GM19023 (cell line): ENCODE measurements around the gene CD2AP.
"Not testable (repeated sequence)": the region's sequence is repeated elsewhere in the genome, so short reads cannot be mapped to it uniquely, and the experiment has no call there.

Experiments used
- ATAC-seq: cut with Tn5 transposase; IDR thresholded peaks from one replicate; pipeline ENCODE4 v1.9.1; 2021; ENCODE audit warnings: mild to moderate bottlenecking, moderate library complexity; ENCODE audit not compliant: unreplicated experiment

The CD2AP gene

DNA sequence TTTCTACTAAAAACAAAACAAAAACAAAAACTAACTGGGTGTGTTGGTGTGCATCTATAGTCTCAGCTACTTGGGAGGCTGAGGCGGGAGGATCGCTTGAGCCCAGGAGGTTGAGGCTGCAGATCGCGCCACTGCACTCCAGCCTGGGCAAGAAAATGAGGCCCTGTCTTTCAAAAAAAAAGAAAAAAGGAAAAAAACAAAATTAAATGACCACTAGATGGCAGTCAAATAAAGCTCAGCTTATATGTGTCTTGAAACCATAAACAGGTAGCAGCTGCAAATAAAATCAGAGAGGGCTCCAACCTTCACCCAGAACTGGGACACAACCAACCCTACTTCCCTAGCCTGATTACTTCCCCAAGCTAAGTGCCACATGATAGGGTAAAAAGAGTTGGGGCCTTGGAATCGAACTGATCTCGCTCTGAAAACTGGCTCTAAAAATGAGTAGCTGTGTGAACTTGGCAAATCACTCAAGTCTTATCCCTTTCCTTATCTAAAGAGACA lies 153.7 kb downstream of the CD2AP start:
- peak; percentile 51 for ATAC-seq

DNA sequence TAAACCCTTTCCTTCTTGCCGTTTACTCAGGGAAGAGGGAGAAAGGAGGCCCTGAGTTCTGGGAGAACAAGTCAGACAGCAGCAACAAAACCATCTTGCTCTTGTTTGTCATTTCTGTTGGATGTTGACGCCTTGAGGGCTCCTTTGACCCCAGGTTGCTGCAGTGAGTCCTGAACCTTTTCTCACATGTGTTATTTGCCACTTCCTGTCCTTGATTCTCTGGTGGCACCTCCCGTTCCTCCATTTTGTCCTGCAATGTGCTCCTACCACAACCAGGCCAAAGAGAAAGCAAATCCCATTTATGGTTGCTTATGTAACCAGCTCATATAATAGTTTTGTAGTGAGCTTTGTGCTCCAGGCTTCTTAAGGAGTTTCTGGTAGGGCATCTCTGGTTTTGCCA lies 154.2 kb downstream of the CD2AP start:
- ATAC-seq, result no peak

DNA sequence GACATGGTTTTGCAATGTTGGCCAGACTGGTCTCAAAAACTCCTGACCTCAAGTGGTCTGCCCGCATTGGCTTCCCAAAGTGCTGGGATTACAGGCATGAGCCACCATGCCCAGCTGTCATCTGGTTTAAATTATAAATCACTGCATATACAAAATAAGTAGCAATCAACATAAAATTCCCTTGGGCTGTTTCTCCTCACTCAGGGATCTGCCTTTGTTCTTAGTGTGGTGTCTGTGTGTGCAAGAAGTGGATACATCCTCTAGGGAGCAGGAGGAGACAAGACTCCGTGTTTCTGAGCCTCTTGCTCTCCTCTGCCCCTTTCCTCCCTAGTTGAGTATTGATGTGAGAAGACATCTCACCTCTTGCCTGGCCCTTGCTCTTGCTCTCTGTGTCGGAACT lies 155.6 kb downstream of the CD2AP start:
- ATAC-seq, result no peak

DNA sequence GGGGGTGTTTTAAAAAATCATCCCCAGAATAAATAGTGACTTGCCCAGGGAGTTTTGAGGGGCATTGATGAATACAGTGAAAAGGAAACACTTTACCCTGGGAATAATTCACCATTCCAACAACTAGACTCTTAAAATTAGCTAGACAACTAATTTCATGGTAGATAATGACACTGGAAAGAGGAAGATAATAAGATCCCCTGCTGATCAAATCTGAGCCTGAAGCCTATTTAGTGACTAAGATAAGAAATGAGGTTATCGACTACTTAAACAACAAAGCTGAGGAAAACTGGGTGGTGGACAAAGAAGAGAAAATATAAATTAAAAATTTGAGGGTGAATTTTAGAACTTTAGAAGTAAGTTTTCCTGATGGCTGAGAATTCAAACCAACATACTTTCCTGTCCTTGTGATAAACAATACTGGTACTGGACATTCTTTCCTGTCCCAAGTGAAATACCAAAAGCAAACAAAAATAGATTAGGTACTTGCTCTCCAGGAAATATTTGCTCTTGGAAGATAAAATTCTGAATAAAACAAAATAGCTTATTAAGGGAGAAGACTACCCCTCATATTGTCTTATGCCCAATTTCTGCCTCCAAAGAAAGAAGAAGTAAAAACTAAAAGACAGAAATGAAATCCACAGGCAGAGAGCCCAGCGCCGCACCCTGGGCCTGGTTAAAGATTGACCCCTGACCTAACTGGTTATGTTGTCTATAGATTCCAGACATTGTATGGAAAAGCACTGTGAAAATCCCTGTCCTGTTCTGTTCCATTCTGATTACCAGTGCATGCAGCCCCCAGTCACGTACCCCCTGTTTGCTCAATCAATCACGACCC lies 156.8 kb downstream of the CD2AP start:
- no peak for ATAC-seq

- ATAC-seq, result no peak
Observed at GRCh38 chr6:47646689-47647088, 169.1 kb downstream of the CD2AP start.

GRCh38 chr6:47647188-47647587 lies 169.6 kb downstream of the CD2AP start:
- ATAC-seq, result no peak

- not testable (repeated sequence) for ATAC-seq
Observed at GRCh38 chr6:47647626-47648025, 170.0 kb downstream of the CD2AP start.

DNA sequence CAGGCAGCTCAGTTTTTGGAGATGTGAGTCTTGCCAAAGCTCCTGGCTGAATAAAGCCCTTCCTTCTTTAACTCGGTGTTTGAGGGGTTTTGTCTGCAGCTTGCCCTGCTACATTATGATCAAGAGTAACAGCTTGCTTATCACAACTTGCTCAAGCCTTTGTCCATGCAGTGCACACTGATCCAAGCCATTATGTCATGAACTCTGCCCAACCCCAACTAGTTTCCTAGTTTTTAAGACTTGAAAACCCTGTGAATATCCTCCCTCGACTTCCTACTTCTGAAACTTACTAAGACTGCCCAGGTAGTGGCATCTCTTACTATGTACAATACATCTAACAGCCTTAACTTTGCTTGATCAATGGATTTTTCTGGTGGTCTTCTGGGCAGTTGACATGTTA lies 170.4 kb downstream of the CD2AP start:
- ATAC-seq, result no peak

GRCh38 chr6:47650553-47651432 lies 173.2 kb downstream of the CD2AP start:
- no peak for ATAC-seq

DNA sequence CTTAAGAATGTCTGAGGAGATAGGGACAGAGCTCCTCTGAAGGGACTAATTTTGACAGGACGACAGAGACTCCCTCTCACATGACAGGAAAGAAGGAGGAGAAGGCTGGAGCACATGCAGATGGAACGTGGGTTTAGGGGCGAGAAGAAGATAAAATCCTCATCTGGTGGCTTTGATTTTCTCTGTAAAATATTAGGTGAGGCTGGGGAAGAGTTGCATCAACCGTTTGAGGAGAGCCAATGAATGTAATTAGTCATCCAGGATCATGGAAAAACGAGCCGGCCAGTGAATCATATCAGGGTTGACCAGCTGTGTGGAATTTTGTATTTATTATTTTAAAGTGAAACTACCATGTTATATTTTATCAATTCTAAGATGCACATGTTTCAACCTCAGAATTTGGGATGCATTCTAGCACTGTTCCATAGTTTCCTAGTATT lies 173.9 kb downstream of the CD2AP start:
- no peak for ATAC-seq

DNA sequence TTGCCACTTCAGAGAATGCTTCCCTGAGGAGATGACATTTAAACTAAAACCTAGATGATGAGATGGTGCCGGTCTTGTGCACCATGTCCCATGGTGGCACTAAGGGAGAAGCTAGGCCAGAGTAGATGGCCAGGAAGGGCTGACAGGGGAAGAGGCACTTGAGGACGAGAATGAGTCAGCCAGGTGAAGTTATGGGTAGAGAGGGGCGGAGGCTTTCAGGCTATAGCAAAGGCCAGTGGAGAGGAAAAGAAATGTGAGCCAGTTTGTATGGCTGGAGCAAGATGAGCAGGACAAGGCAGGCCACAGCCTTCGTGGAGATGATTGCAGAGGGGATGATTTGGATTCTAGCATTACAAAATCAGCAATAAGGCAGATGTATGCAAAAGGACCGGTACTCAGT lies 176.1 kb downstream of the CD2AP start:
- ATAC-seq, result no peak

GRCh38 chr6:47654255-47654654 lies 176.7 kb downstream of the CD2AP start:
- ATAC-seq, result no peak

DNA sequence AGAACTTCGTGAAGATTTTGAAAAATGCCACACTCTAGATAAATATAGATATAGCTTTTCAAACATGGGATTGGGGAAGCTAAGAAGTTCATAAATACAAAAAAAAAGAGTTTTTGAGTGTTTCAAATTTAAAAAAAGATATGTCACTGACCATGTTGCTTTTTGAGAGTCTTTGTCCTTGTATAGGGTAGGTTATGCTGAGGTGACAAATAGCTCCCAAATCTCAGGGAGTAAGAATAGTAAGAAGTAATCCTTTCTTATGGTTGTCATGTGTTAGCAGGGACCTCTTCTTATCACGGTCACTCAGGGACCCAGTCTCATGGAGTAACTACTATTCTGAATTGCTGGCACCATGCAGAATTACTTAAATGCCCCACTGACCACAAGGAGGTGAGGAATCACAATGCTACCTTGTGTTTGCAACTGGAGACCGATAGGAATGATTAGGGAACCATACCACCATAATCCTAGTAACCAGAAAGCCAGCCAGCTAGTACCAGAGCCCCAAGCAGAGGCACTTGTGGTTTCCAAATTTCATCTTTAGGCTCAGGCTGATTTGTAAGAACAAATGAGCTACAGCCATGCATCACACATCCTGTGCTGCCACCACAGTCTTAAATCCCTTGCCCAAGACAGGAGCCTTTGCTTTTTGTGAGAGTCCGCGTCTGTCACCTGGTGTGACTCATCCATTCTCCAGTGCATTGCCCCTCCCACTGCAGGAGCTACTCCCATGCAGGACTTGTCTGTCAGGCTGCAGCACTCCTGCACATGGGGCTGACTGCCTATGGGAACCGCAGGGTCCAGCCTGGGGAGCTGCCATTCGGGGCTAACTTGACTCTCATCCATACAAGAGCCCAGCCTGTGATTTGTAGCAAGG lies 178.4 kb downstream of the CD2AP start:
- ATAC-seq, result no peak

DNA sequence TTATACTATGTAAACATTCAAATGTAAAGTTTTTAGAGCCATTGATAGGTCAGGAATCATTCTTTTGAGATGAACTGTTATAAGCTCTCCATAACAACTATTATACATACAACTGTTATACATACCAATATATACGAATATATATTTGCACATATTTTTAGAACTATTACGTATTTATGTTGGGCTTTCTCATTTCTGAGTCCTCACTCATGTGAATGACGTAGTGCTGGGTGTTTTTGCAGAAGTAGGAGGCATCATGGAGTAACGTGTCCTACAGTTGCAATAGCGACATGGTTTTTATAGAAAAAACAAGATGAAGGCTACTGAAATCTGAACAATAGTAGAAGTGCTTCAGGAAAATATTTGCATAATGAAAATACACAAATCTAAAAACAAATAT lies 184.4 kb downstream of the CD2AP start:
- ATAC-seq, result no peak

DNA sequence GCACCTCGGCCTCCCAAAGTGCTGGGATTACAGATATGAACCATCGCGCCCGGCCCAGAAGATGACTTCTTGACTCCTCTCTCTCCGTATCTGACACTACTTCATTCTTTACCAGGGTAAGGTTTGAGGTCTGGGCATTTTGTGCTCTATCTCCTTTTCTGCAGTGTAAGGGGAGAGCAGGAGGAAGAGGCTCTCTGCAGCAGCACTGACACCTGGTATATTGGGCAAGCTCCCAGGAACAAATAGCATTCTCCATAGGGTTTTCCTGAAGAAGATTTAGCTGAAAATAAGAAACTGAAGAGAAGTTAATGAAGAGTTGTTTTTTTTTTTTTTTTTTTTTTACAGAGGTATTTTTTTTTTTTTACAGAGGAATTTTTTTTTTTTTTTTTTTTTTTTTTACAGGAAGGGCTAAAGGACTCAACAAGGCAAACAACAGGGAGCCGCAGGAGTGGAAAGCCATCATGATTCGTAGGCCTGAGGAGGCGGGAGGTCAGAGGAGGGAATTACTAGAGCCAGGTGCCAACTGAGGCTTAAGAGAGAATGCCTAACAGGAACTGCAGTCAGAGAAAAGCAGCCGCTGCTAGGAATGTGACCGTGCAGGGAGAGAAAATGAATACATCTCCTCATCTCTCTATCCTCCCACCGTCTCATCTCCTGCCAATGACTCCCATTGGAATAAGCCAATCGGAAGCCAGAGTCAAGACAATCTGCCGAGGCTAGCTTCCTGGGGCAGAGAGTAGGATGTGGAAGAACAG lies 186.1 kb downstream of the CD2AP start:
- ATAC-seq, result no peak

DNA sequence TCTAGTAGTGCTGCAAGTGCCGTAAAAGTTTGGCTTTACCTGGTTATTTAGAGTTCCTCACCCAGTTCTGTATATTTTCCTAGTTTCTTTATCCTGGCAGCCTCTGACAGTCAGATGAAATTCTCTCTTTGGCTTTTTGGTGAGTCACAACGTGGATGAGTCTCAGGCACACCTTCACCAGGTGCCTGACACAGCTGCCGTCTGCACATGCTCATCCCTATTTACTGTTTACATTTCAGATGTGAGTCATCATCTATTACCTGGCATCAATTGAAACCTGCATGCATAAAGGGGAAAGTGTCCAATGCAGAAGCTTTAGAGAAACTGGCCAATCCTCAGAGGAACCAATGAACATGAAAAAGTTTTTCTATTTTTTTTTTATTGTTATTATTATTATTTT lies 187.5 kb downstream of the CD2AP start:
- no peak for ATAC-seq

GRCh38 chr6:47669684-47670513 lies 192.3 kb downstream of the CD2AP start:
- ATAC-seq, result no peak

GRCh38 chr6:47670851-47671250 lies 193.3 kb downstream of the CD2AP start:
- no peak for ATAC-seq

- no peak for ATAC-seq
Observed at GRCh38 chr6:47671777-47672176, 194.2 kb downstream of the CD2AP start.
